Measurements from ENCODE around the gene MAP1LC3A.

DNA sequence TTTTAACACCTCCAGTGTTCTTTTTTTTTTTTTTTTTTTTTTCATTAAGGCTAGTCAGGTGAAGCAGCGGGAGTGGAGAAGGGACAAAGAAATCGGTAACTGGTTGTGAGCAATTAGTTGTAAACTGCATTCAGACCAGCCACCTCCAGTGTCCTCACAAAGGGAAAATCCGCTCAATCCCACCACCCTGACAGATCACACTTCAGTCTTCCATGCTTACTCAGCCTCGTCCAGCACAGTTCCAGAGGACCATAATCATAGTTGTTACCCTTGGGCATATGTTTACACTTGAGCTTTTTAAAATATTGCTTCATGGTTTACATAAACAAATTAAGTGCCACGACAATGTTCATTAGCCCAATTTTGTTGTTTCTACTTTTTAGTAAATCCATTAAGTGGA, 32.1 kb upstream of the MAP1LC3A start:
- TF ChIP-seq, protein P1, sequence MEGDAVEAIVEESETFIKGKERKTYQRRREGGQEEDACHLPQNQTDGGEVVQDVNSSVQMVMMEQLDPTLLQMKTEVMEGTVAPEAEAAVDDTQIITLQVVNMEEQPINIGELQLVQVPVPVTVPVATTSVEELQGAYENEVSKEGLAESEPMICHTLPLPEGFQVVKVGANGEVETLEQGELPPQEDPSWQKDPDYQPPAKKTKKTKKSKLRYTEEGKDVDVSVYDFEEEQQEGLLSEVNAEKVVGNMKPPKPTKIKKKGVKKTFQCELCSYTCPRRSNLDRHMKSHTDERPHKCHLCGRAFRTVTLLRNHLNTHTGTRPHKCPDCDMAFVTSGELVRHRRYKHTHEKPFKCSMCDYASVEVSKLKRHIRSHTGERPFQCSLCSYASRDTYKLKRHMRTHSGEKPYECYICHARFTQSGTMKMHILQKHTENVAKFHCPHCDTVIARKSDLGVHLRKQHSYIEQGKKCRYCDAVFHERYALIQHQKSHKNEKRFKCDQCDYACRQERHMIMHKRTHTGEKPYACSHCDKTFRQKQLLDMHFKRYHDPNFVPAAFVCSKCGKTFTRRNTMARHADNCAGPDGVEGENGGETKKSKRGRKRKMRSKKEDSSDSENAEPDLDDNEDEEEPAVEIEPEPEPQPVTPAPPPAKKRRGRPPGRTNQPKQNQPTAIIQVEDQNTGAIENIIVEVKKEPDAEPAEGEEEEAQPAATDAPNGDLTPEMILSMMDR (IDR thresholded peaks at IDR 0.05): no peak
- no peak for TF ChIP-seq EZH2 (IDR thresholded peaks at IDR 0.05; ENCODE audit: borderline replicate concordance, insufficient read depth, low read depth, low read length, poor library complexity, severe bottlenecking)

Data from B cell (primary cell).